Left lung (tissue), 10 donors: ENCODE results near the gene KRTAP10-5. TPM values are rescaled to one million over a fixed set of nuclear protein-coding genes. Genes with fewer than 3 reads are reported as not detected.
"Not testable (repeated sequence)": the region's sequence is repeated elsewhere in the genome, so short reads cannot be mapped to it uniquely, and the experiment has no call there.

Experiments used
- ATAC-seq: fragments of 200-7000 bp; cut with Tn5 transposase; one replicate; pipeline ENCODE4 v1.9.1; 2020; ENCODE audit warnings: moderate library complexity
- DNase-seq, 4 donors: peaks; one replicate each; pipeline ENCODE4 v3.0.0-alpha.2; 2013 to 2020
- H3K27ac ChIP-seq, 2 donors: fragments of 200-600 bp; sonication (generic) in 1 of 2; one replicate each; pipeline versions ENCODE4 v1.5.0 to v1.8.0; 2020 to 2021
- H3K27me3 ChIP-seq, 2 donors: fragments of 200-600 bp; sonication (generic) in 1 of 2; one replicate each; pipeline versions ENCODE4 v1.5.0 to v1.8.0; 2020 to 2021
- H3K36me3 ChIP-seq, 2 donors: fragments of 200-600 bp; sonication (generic) in 1 of 2; one replicate each; pipeline versions ENCODE4 v1.5.0 to v1.8.0; 2020 to 2021
- H3K4me1 ChIP-seq, 2 donors: fragments of 200-600 bp; one replicate each; pipeline ENCODE4 v1.8.0; 2021
- H3K4me3 ChIP-seq, 2 donors: fragments of 200-600 bp; sonication (generic) in 1 of 2; one replicate each; pipeline versions ENCODE4 v1.5.0 to v1.8.0; 2020 to 2021; ENCODE audit warnings: mild to moderate bottlenecking in 1 of 2
- H3K9me3 ChIP-seq, 2 donors: fragments of 200-600 bp; sonication (generic) in 1 of 2; one replicate each; pipeline versions ENCODE4 v1.5.0 to v1.8.0; 2020 to 2021
- intact Hi-C, 2 donors: fragments of 100-400 bp; cut with DNase I; formaldehyde crosslinking; loops; one replicate each; pipeline versions ENCODE4 v1.11.2 to v1.14.2; 2022
- polyA plus RNA-seq, 6 donors: library from polyadenylated mRNA; unstranded; fragments of 120-200 nt; gene quantifications; one replicate each; pipeline ENCODE4 v1.2.1, GENCODE V29; 2013; ENCODE audit not compliant: insufficient read length in 6 of 6
- total RNA-seq, 2 donors: library from RNA; stranded (reverse); fragmentation: NEBNext Ultra II Directional; extraction: Animal tissue kit (Norgen Biotek cat#: 25700); gene quantifications; one replicate each; pipeline ENCODE4 v1.2.1, GENCODE V29; 2021
- TF ChIP-seq, protein P1 (sequence below), 2 donors: fragments of 200-600 bp; sonication (generic) in 1 of 2; IDR thresholded peaks; one replicate each; pipeline versions ENCODE4 v1.5.0 to v1.8.0; 2021; ENCODE audit warnings: antibody characterized with exemption in 2 of 2
- donor health status: DM: no; HTN: yes; CAD: no.
- donor health status: DM: no; HTN: no; CAD: no.

The KRTAP10-5 gene
- total and polyA plus RNA-seq, 8 donors: not detected

DNA sequence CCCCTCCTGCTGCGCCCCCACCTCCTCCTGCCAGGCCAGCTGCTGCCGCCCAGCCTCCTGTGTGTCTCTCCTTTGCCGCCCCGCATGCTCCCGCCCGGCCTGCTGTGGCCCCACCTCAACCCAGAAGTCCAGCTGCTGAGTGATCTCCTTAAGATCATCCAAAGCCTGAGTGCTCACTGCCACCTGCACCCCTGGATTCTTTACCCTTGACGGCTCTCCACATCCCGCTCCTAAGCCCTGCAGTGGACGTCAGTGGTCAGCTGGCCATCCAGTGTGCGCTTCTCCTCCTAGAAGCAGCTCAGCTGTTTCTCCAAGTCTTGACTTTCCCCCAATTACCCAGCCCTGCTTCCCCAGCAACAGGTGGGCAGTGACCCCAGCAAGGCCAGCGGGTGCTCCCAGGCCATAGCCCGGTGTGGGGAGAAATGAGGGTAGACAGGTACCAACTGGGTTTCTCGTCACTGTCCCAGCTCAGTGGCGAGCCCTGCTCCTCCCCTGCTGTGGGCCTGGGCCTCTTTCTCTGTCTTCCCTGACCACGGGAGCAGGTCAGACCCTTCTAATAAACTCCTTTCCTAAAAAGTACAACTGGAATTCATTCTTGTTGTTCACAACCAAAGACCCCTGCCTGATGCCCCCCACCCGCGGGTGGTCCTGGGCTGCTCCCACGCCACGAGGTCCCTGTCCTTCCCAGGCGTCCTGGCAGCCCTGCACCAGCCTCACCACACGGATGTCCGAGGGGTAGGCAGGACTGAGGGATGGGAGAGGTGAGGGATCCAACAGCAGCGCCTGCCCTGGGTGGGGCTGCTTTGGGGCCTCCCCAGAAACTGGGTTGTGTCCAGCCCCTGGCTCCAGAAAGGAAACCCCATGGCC is 21.4 kb upstream of the KRTAP10-5 start:
- no peak overlapping the region for H3K27ac ChIP-seq
- intact Hi-C loops: no loop called here
- peaks cover 0 to 2% of the 10 kb centered on the region in 2 donors for H3K9me3 ChIP-seq
- DNase-seq: no peak
- no peak for ATAC-seq
- H3K4me1 ChIP-seq: no peaks in the 10 kb centered on the region
- no peaks in the 10 kb centered on the region for H3K36me3 ChIP-seq
- TF ChIP-seq, protein P1, sequence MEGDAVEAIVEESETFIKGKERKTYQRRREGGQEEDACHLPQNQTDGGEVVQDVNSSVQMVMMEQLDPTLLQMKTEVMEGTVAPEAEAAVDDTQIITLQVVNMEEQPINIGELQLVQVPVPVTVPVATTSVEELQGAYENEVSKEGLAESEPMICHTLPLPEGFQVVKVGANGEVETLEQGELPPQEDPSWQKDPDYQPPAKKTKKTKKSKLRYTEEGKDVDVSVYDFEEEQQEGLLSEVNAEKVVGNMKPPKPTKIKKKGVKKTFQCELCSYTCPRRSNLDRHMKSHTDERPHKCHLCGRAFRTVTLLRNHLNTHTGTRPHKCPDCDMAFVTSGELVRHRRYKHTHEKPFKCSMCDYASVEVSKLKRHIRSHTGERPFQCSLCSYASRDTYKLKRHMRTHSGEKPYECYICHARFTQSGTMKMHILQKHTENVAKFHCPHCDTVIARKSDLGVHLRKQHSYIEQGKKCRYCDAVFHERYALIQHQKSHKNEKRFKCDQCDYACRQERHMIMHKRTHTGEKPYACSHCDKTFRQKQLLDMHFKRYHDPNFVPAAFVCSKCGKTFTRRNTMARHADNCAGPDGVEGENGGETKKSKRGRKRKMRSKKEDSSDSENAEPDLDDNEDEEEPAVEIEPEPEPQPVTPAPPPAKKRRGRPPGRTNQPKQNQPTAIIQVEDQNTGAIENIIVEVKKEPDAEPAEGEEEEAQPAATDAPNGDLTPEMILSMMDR (IDR thresholded peaks at IDR 0.05): no peak
- peaks cover 0 to 46% of the 10 kb centered on the region in 2 donors for H3K27me3 ChIP-seq
- no peak overlapping the region for H3K4me3 ChIP-seq

DNA sequence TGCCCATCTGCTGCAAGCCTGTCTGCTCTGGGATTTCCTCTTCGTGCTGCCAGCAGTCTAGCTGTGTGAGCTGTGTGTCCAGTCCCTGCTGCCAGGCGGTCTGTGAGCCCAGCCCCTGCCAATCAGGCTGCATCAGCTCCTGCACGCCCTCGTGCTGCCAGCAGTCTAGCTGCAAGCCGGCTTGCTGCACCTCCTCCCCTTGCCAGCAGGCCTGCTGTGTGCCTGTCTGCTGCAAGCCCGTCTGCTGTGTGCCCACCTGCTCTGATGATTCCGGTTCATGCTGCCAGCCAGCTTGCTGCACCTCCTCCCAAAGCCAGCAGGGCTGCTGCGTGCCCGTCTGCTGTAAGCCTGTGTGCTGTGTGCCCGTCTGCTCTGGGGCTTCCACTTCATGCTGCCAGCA is 20.7 kb upstream of the KRTAP10-5 start:
- ATAC-seq, H3K4me1 ChIP-seq, H3K36me3 ChIP-seq, H3K9me3 ChIP-seq, DNase-seq, H3K27ac ChIP-seq, intact Hi-C loops, H3K4me3 ChIP-seq: not testable (repeated sequence)
- peaks cover 0 to 46% of the 10 kb centered on the region in 2 donors for H3K27me3 ChIP-seq

DNA sequence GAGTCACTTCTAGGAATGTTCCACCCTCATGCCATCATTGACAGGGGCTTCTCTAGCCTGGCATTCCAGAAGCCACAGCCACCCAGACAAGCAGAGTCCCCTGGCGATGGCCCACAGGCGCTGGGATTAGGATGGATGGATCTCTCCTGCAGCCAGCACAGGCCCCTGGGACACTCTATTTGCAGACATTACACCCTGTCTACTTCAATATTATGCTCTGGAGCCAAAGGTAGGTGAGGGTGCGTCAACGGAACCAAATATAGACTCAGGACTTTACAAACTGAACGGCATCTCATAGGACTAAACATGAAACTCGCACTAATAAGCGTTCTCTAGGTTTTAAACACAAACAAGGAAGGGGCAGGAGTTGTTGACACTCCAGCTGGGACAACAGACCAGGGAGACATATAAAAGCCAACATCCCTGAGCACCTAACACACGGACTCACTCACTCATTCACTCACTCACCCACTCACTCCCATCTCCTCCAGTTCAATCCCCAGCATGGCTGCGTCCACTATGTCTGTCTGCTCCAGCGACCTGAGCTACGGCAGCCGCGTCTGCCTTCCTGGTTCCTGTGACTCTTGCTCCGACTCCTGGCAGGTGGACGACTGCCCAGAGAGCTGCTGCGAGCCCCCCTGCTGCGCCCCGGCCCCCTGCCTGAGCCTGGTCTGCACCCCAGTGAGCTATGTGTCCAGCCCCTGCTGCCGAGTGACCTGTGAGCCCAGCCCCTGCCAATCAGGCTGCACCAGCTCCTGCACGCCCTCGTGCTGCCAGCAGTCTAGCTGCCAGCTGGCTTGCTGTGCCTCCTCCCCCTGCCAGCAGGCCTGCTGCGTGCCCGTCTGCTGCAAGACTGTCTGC is 19.9 kb upstream of the KRTAP10-5 start, which contains the start of gene KRTAP10-7:
KRTAP10-7 (plus strand) TSS at position 480 of the 861 bp plus-strand sequence; CDS start at position 505, 25 bp downstream.
- ATAC-seq, H3K9me3 ChIP-seq, H3K4me1 ChIP-seq, intact Hi-C loops, H3K4me3 ChIP-seq, DNase-seq, H3K27ac ChIP-seq, H3K36me3 ChIP-seq: not testable (repeated sequence)
- H3K27me3 ChIP-seq: peaks cover 0 to 46% of the 10 kb centered on the region in 2 donors

DNA sequence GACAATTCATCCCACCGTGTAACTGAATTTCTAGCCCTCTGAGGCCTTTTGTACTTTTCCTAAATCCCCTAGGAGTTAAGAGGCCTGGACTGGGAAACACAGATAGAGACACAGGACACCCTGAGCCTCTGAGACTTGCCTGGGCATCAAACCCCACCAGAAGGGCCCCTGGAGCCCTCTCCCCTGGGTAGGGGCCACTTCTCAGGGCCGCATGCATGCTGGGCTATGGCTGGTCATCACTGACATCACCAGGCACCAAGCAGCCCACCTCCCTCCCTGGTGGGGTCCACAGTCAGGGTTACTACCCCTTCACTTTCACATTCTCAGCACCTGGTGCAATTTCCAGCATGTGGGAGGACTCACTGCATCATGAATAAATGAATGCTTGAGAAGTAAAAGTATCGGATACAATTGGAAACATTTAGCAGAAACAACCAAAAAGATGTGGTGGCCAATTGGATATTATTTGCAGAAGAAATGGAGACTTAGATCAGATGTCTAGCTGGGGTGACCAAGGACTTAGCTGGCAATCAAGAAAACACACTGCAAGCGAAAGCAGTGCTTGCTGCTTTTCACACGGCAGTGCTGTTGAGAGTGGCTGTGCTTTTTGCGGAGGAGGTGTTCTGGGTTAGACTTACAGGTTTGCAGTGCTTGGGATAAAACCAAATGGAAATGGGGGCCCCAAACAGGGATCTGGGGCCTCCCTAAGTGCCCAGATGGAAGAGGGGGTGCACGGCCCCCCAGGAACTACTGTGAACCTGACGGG is 19.0 kb upstream of the KRTAP10-5 start:
- DNase-seq (no peak), ATAC-seq (no peak)
- TF ChIP-seq, protein P1 (IDR thresholded peaks at IDR 0.05): no peak
- no peak overlapping the region for H3K4me3 ChIP-seq
- no peaks in the 10 kb centered on the region for H3K9me3 ChIP-seq
- peaks cover 0 to 46% of the 10 kb centered on the region in 2 donors for H3K27me3 ChIP-seq
- intact Hi-C loops: no loop called here
- no peak overlapping the region for H3K27ac ChIP-seq
- no peaks in the 10 kb centered on the region for H3K4me1 ChIP-seq
- H3K36me3 ChIP-seq: no peaks in the 10 kb centered on the region

DNA sequence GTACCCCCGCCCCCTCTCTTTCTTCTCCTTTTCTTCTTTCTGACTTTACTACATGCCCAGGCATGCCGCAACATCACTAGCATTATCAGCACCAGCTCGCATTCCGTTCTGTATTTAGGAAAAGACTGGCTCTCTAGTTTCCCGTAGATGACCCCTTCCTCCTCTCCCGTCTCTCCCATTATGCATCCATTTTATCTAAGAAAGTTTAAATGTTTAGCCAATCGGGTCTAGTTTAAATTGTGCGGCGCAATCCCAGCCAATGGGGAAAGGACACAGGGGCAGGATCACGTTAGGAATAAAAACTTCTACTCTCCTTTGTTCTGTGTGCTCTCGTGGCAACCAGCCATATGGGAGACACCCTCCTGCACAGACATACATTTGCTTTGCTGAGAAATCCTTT is 17.7 kb upstream of the KRTAP10-5 start:
- Histone ChIP-seq H3K36me3 (no peaks in the 10 kb centered on the region), H3K9me3 (no peaks in the 10 kb centered on the region), H3K27me3 (peaks cover 0 to 42% of the 10 kb centered on the region in 2 donors), H3K27ac (no peak overlapping the region), H3K4me3 (no peak overlapping the region), H3K4me1 (no peaks in the 10 kb centered on the region)
- ATAC-seq: no peak
- intact Hi-C loops: no loop called here
- TF ChIP-seq, protein P1 (IDR thresholded peaks at IDR 0.05): no peak
- no peak for DNase-seq
